Measurements from ENCODE around the gene PRELP. TPM values are rescaled to one million over a fixed set of nuclear protein-coding genes. Genes with fewer than 3 reads are reported as not detected.

Gene PRELP
- total and polyA plus RNA-seq, 9 of the 15 experiments (the other 6 are each of a cell fraction or from before 2014, with no cell fraction given): 0.04 TPM; not detected in 8

DNA sequence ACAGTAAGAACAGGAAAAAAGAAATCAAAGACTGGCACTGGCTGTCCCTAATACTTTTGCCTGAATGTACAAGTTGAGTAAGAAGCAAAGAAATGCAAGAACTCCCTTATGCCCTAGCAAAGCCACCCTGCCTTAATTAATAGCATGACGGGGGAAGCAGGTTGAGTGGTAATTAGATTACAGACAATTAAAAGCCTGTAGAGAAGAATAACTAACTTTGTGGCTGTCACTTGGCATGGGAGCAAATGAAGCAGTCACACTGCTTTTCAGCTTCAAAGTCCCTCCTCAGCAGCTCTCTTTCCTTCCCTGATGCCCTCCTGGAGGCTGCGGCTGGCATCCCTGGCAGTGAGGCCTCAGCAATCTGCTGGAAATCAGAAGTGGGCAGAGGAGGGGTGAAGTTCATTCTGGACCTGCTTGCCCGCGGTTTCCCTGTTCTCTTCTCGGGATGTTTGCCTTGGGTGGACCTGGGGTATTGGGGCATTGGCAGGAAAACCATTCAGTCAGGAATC, 21.7 kb downstream of the PRELP start:
- intact Hi-C loops (cut with micrococcal nuclease): no loop called here
- 3% methylated on average over 5 of the region's 5 CpGs for WGBS (ENCODE audit: insufficient coverage, low coverage, missing lambda C conversion rate)
- ChIA-PET POLR2A (interaction anchor here (0.7 to 1.2 kb wide), 3 partner anchors 9 to 198 kb away, joined by 4 to 5 read pairs (median 4); no protein-coding TSS in a partner anchor), CTCF (ENCODE audit: low intra/inter-chr PET ratio) (no interaction called here)
- DNase-seq (ENCODE audit: extremely low read depth in 1 of 4, low spot score in 3 of 4): no peak
- no peak overlapping the region for H3K9ac ChIP-seq (ENCODE audit: insufficient read depth in 1 of 2, low read depth in 2 of 2, low read length in 2 of 2)
- peaks cover 9% of the 10 kb centered on the region; the same call in 1 of the 2 replicates for H4K20me1 ChIP-seq (replicated peaks; ENCODE audit: control insufficient read depth, insufficient read depth, low read length)
- no peak for FAIRE-seq
- no peak for ATAC-seq
- H3K9me3 ChIP-seq (replicated peaks; ENCODE audit: control insufficient read depth, insufficient read depth, low read depth, low read length): no peaks in the 10 kb centered on the region
- H3K4me1 ChIP-seq (replicated peaks in 1 of 2; ENCODE audit: control insufficient read depth in 2 of 2, insufficient read depth in 2 of 2, low read length in 2 of 2): no peaks in the 10 kb centered on the region
- no peaks in the 10 kb centered on the region for H3K9me1 ChIP-seq (ENCODE audit: control insufficient read depth, insufficient read depth, low read length)
- H3K4me3 ChIP-seq: no peak overlapping the region
- H2AFZ ChIP-seq (ENCODE audit: low read depth, low read length): no peak overlapping the region
- H3K27me3 ChIP-seq (ENCODE audit: control insufficient read depth in 2 of 2, insufficient read depth in 2 of 2, low read length in 2 of 2): peaks cover 44 to 76% of the 10 kb centered on the region in 2 experiments
- no peak overlapping the region for H3K27ac ChIP-seq (ENCODE audit: extremely low read depth, low read depth, low read length)
- TF ChIP-seq, protein P1, sequence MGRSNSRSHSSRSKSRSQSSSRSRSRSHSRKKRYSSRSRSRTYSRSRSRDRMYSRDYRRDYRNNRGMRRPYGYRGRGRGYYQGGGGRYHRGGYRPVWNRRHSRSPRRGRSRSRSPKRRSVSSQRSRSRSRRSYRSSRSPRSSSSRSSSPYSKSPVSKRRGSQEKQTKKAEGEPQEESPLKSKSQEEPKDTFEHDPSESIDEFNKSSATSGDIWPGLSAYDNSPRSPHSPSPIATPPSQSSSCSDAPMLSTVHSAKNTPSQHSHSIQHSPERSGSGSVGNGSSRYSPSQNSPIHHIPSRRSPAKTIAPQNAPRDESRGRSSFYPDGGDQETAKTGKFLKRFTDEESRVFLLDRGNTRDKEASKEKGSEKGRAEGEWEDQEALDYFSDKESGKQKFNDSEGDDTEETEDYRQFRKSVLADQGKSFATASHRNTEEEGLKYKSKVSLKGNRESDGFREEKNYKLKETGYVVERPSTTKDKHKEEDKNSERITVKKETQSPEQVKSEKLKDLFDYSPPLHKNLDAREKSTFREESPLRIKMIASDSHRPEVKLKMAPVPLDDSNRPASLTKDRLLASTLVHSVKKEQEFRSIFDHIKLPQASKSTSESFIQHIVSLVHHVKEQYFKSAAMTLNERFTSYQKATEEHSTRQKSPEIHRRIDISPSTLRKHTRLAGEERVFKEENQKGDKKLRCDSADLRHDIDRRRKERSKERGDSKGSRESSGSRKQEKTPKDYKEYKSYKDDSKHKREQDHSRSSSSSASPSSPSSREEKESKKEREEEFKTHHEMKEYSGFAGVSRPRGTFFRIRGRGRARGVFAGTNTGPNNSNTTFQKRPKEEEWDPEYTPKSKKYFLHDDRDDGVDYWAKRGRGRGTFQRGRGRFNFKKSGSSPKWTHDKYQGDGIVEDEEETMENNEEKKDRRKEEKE (IDR thresholded peaks at IDR 0.05; ENCODE audit: borderline replicate concordance in 1 of 2, control insufficient read depth in 1 of 2, low read depth in 2 of 2, low read length in 1 of 2): no peak
- TF ChIP-seq ZNF197 (CRISPR knock-in tag; IDR thresholded peaks at IDR 0.05; ENCODE audit: low read depth) (no peak), ELF2 (CRISPR knock-in tag; IDR thresholded peaks at IDR 0.05) (no peak)
- no TSS peak for BruUV-seq (replicated peaks)
- in situ Hi-C loops (cut with MboI): no loop called here
- no peaks in the 10 kb centered on the region for H3K36me3 ChIP-seq (ENCODE audit: control insufficient read depth, insufficient read depth, low read length)
- H3K79me2 ChIP-seq (ENCODE audit: control insufficient read depth, insufficient read depth, low read length): no peaks in the 10 kb centered on the region
- no peak overlapping the region for H3K4me2 ChIP-seq (ENCODE audit: insufficient read depth, low read length)
